Mesenchymal stem cell (in vitro differentiated cells and primary cell): Measurements from ENCODE around the gene KLHL2.

Experiments used
- DNase-seq: peaks from one replicate; pipeline ENCODE4 v3.0.0-alpha.2; 2013
- H2AFZ ChIP-seq: one replicate; pipeline ENCODE4 v1.6.1; 2013; ENCODE audit warnings: low read depth, mild to moderate bottlenecking, control low read depth, inconsistent platforms, low read length, moderate library complexity
- H2AK5ac ChIP-seq: 2 replicates; pipeline ENCODE4 v1.6.1; 2013; ENCODE audit warnings: low read length, moderate library complexity, mild to moderate bottlenecking, inconsistent platforms; ENCODE audit not compliant: severe bottlenecking
- H2BK120ac ChIP-seq: one replicate; pipeline ENCODE4 v1.6.1; 2013; ENCODE audit warnings: low read depth, mild to moderate bottlenecking, inconsistent platforms, low read length, moderate library complexity
- H2BK12ac ChIP-seq, 2 experiments: one replicate each; pipeline ENCODE4 v1.6.1; 2013; ENCODE audit warnings: inconsistent platforms in 2 of 2, low read length in 2 of 2, mild to moderate bottlenecking in 2 of 2, moderate library complexity in 2 of 2, control low read depth in 1 of 2
- H2BK15ac ChIP-seq: one replicate; pipeline ENCODE4 v1.6.1; 2013; ENCODE audit warnings: mild to moderate bottlenecking, low read depth, inconsistent platforms; ENCODE audit not compliant: poor library complexity, severe bottlenecking
- H2BK5ac ChIP-seq: 2 replicates; pipeline ENCODE4 v1.6.1; 2013; ENCODE audit warnings: low read depth, mild to moderate bottlenecking, low read length, control low read depth, inconsistent platforms; ENCODE audit not compliant: poor library complexity, severe bottlenecking
- H3K14ac ChIP-seq, 2 experiments: one replicate each; pipeline ENCODE4 v1.6.1; 2013; ENCODE audit warnings: inconsistent platforms in 2 of 2, low read length in 2 of 2, control low read depth in 1 of 2, mild to moderate bottlenecking in 1 of 2, moderate library complexity in 1 of 2
- H3K18ac ChIP-seq, 2 experiments: one replicate each; pipeline ENCODE4 v1.6.1; 2013; ENCODE audit warnings: inconsistent platforms in 2 of 2, low read length in 2 of 2, control low read depth in 1 of 2, low read depth in 1 of 2, mild to moderate bottlenecking in 1 of 2
- H3K23ac ChIP-seq, 2 experiments: one replicate each; pipeline ENCODE4 v1.6.1; 2013; ENCODE audit warnings: inconsistent platforms in 2 of 2, low read length in 2 of 2, mild to moderate bottlenecking in 2 of 2, moderate library complexity in 2 of 2, control low read depth in 1 of 2
- H3K27ac ChIP-seq: 2 replicates; pipeline ENCODE4 v1.5.1; 2013; ENCODE audit warnings: mild to moderate bottlenecking, moderate library complexity, low read length, control low read depth, inconsistent platforms; ENCODE audit not compliant: poor library complexity, severe bottlenecking
- H3K27me3 ChIP-seq, 2 experiments: 2 replicates each; pipeline versions ENCODE4 v1.6.1 to v1.7.0; 2013; ENCODE audit warnings: low read length in 2 of 2, mild to moderate bottlenecking in 2 of 2, moderate library complexity in 2 of 2, control low read depth in 1 of 2, inconsistent platforms in 1 of 2; ENCODE audit not compliant: control insufficient read depth in 1 of 2, insufficient read depth in 1 of 2
- H3K36me3 ChIP-seq, 2 experiments: 2 replicates each; pipeline versions ENCODE4 v1.6.1 to v1.7.0; 2013; ENCODE audit warnings: low read length in 2 of 2, control low read depth in 1 of 2, inconsistent platforms in 1 of 2, low read depth in 1 of 2, mild to moderate bottlenecking in 1 of 2; ENCODE audit not compliant: insufficient read depth in 2 of 2, control insufficient read depth in 1 of 2
- H3K4ac ChIP-seq, 2 experiments: one replicate each; pipeline ENCODE4 v1.6.1; 2013; ENCODE audit warnings: inconsistent platforms in 2 of 2, low read length in 2 of 2, mild to moderate bottlenecking in 2 of 2, moderate library complexity in 2 of 2, control low read depth in 1 of 2, low read depth in 1 of 2
- H3K4me1 ChIP-seq: 2 replicates; pipeline ENCODE4 v1.6.1; 2013; ENCODE audit warnings: low read depth, low read length, control low read depth; ENCODE audit not compliant: control insufficient read depth, insufficient read depth
- H3K4me2 ChIP-seq: 2 replicates; pipeline ENCODE4 v1.6.1; 2013; ENCODE audit warnings: low read length, mild to moderate bottlenecking, inconsistent platforms; ENCODE audit not compliant: poor library complexity, severe bottlenecking
- H3K4me3 ChIP-seq, 2 experiments: 2 replicates each; pipeline versions ENCODE4 v1.5.1 to v1.7.0; 2013; ENCODE audit warnings: low read length in 2 of 2, mild to moderate bottlenecking in 2 of 2, control low read depth in 1 of 2, low read depth in 1 of 2; ENCODE audit not compliant: insufficient read depth in 1 of 2
- H3K79me1 ChIP-seq: replicated peaks from 2 replicates; pipeline ENCODE4 v1.6.1; 2013; ENCODE audit warnings: mild to moderate bottlenecking, control low read depth, low read length, inconsistent platforms; ENCODE audit not compliant: poor library complexity, severe bottlenecking
- H3K9ac ChIP-seq: 2 replicates; pipeline ENCODE4 v1.7.0; 2013; ENCODE audit warnings: mild to moderate bottlenecking, low read length, moderate library complexity
- H3K9me3 ChIP-seq: 2 replicates; pipeline ENCODE4 v1.7.0; 2013; ENCODE audit warnings: mild to moderate bottlenecking, low read length; ENCODE audit not compliant: control insufficient read depth
- H4K8ac ChIP-seq: one replicate; pipeline ENCODE4 v1.6.1; 2013; ENCODE audit warnings: inconsistent platforms, mild to moderate bottlenecking, low read length, moderate library complexity
- H4K91ac ChIP-seq: one replicate; pipeline ENCODE4 v1.6.1; 2013; ENCODE audit warnings: mild to moderate bottlenecking, low read length, inconsistent platforms
- WGBS: methylation state at CpG from one replicate; pipeline ENCODE4 v1.1.7; 2013; ENCODE audit warnings: mixed read lengths; 5-methylcytosine and 5-hydroxymethylcytosine counted together

The KLHL2 gene

GRCh38 chr4:165192956-165193355, 14.4 kb upstream of the KLHL2 start:
- no peak for DNase-seq
- Histone ChIP-seq H3K27me3 (no peaks in the 10 kb centered on the region), H3K9me3 (no peaks in the 10 kb centered on the region), H3K27ac (no peak overlapping the region), H3K14ac (no peak overlapping the region), H3K4ac (no peak overlapping the region), H3K36me3 (no peaks in the 10 kb centered on the region), H2BK120ac (no peak overlapping the region), H2AK5ac (no peak overlapping the region), H2BK15ac (no peak overlapping the region), H4K91ac (no peak overlapping the region), H3K4me2 (no peak overlapping the region), H3K18ac (no peak overlapping the region), H2BK5ac (no peak overlapping the region), H3K4me1 (no peaks in the 10 kb centered on the region), H3K79me1 (no peaks in the 10 kb centered on the region), H3K9ac (no peak overlapping the region), H3K23ac (no peak overlapping the region), H2AFZ (no peak overlapping the region), H2BK12ac (no peak overlapping the region), H4K8ac (no peak overlapping the region), H3K4me3 (no peak overlapping the region)
- 93% methylated on average over 4 of the region's 4 CpGs for WGBS

GRCh38 chr4:165194368-165194767, 13.0 kb upstream of the KLHL2 start:
- no peak overlapping the region for H2BK12ac ChIP-seq
- no peaks in the 10 kb centered on the region for H3K4me1 ChIP-seq
- no peaks in the 10 kb centered on the region for H3K79me1 ChIP-seq
- H2BK15ac ChIP-seq = no peak overlapping the region
- H3K36me3 ChIP-seq = no peaks in the 10 kb centered on the region
- no peak overlapping the region for H2BK120ac ChIP-seq
- H3K18ac ChIP-seq = no peak overlapping the region
- H3K9ac ChIP-seq = no peak overlapping the region
- no peak overlapping the region for H4K8ac ChIP-seq
- no peak overlapping the region for H2AK5ac ChIP-seq
- no peaks in the 10 kb centered on the region for H3K9me3 ChIP-seq
- WGBS = 100% methylated on average over 1 of the region's 1 CpG
- no peak overlapping the region for H2BK5ac ChIP-seq
- H3K14ac ChIP-seq = no peak overlapping the region
- H3K27me3 ChIP-seq = no peaks in the 10 kb centered on the region
- no peak for DNase-seq
- H3K4ac ChIP-seq = no peak overlapping the region
- no peak overlapping the region for H3K23ac ChIP-seq
- no peak overlapping the region for H3K4me2 ChIP-seq
- H4K91ac ChIP-seq = no peak overlapping the region
- H3K27ac ChIP-seq = no peak overlapping the region
- no peak overlapping the region for H2AFZ ChIP-seq
- no peak overlapping the region for H3K4me3 ChIP-seq

DNA sequence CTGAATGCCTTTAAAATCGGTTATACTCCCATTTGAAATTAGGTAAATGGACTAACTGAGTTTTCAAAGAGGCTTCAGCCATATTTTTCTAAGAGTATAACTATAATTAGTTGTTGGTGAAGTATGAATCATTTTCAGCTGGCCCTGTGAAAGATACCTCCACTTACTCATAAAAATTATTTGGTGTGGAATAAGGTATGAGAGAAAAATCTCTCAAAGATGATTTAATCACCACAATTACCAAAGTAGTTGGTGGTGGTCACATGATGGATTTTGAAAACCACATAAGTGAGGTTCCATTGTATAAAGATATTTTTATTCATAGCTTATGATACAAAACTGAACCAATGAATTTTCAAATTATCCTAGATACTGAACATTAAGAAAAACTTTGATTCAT, 9.0 kb upstream of the KLHL2 start:
- H2BK12ac ChIP-seq = no peak overlapping the region
- no CpG with 5 or more reads among the region's 1 CpG for WGBS
- no peak overlapping the region for H2BK15ac ChIP-seq
- H3K23ac ChIP-seq = no peak overlapping the region
- no peak for DNase-seq
- H3K4me2 ChIP-seq = no peak overlapping the region
- no peak overlapping the region for H3K4ac ChIP-seq
- no peak overlapping the region for H3K4me3 ChIP-seq
- H2BK120ac ChIP-seq = no peak overlapping the region
- H3K27me3 ChIP-seq = no peaks in the 10 kb centered on the region
- H3K9me3 ChIP-seq = no peaks in the 10 kb centered on the region
- H4K91ac ChIP-seq = no peak overlapping the region
- H3K27ac ChIP-seq = no peak overlapping the region
- no peak overlapping the region for H4K8ac ChIP-seq
- no peak overlapping the region for H3K9ac ChIP-seq
- no peak overlapping the region for H3K14ac ChIP-seq
- no peaks in the 10 kb centered on the region for H3K36me3 ChIP-seq
- H2AFZ ChIP-seq = no peak overlapping the region
- H2BK5ac ChIP-seq = no peak overlapping the region
- no peak overlapping the region for H2AK5ac ChIP-seq
- no peaks in the 10 kb centered on the region for H3K4me1 ChIP-seq
- H3K79me1 ChIP-seq = no peaks in the 10 kb centered on the region
- H3K18ac ChIP-seq = no peak overlapping the region

DNA sequence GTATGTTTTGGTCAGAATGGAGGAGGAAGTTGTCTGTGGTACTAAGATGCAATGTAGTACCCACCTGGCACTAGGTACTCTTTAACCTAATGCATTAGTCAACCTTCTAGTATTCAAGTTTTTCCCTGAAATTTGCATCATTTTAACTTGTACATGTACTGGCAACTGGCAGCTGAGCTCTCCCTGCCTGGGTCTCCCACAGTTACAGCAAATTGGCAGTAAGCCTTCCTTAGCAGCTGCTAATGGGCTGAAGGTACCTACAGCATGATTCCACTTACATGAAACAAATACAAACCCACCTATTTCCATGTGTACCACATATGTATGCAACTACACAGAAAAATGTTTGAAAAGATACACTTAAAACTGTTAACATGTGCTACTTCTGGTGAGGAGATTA, 8.1 kb upstream of the KLHL2 start:
- no peaks in the 10 kb centered on the region for H3K79me1 ChIP-seq
- no peak overlapping the region for H3K14ac ChIP-seq
- H2AK5ac ChIP-seq = no peak overlapping the region
- no peak overlapping the region for H4K91ac ChIP-seq
- no peak overlapping the region for H3K27ac ChIP-seq
- no peak overlapping the region for H2BK15ac ChIP-seq
- H4K8ac ChIP-seq = no peak overlapping the region
- no peak overlapping the region for H3K18ac ChIP-seq
- H3K9me3 ChIP-seq = no peaks in the 10 kb centered on the region
- no peak for DNase-seq
- no peak overlapping the region for H3K4me2 ChIP-seq
- no peak overlapping the region for H3K23ac ChIP-seq
- H3K4ac ChIP-seq = no peak overlapping the region
- no peak overlapping the region for H2AFZ ChIP-seq
- no peak overlapping the region for H2BK12ac ChIP-seq
- H3K9ac ChIP-seq = no peak overlapping the region
- no peak overlapping the region for H3K4me3 ChIP-seq
- H2BK5ac ChIP-seq = no peak overlapping the region
- H2BK120ac ChIP-seq = no peak overlapping the region
- no peaks in the 10 kb centered on the region for H3K27me3 ChIP-seq
- no peaks in the 10 kb centered on the region for H3K36me3 ChIP-seq
- no peaks in the 10 kb centered on the region for H3K4me1 ChIP-seq
